B cell (primary cell): ENCODE results near the gene MYOCOS.

Experiments
- EZH2 ChIP-seq: IDR thresholded peaks from 2 replicates; pipeline ENCODE4 v1.6.1; 2012; ENCODE audit warnings: borderline replicate concordance, low read depth, mild to moderate bottlenecking, moderate library complexity, low read length; ENCODE audit not compliant: insufficient read depth, poor library complexity, severe bottlenecking
- TF ChIP-seq, protein P1 (sequence below): fragments of 200-600 bp; IDR thresholded peaks from one replicate; pipeline ENCODE4 v1.8.0; 2022; ENCODE audit warnings: antibody characterized with exemption, mild to moderate bottlenecking

DNA sequence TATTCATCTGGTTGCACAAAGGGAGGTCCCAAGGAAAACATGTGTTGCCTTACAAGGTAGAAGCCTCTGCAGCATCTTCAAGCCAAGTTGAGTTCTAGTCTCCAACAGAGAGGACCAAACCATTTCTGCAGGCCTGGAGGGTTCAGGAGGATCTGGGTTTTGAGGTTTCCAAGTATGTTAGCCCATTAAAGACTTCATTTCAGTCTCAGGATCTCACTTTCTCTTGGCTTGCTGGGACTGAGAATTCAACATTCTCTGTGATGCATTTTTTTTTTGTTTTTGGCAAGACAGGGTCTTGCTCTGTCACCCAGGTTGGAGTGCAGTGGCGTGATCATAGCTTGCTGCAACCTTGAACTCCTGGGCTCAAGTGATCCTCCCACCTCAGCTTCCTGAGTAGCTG lies 8.8 kb upstream of the MYOCOS start:
- TF ChIP-seq, protein P1, sequence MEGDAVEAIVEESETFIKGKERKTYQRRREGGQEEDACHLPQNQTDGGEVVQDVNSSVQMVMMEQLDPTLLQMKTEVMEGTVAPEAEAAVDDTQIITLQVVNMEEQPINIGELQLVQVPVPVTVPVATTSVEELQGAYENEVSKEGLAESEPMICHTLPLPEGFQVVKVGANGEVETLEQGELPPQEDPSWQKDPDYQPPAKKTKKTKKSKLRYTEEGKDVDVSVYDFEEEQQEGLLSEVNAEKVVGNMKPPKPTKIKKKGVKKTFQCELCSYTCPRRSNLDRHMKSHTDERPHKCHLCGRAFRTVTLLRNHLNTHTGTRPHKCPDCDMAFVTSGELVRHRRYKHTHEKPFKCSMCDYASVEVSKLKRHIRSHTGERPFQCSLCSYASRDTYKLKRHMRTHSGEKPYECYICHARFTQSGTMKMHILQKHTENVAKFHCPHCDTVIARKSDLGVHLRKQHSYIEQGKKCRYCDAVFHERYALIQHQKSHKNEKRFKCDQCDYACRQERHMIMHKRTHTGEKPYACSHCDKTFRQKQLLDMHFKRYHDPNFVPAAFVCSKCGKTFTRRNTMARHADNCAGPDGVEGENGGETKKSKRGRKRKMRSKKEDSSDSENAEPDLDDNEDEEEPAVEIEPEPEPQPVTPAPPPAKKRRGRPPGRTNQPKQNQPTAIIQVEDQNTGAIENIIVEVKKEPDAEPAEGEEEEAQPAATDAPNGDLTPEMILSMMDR, result no peak
- no peak for TF ChIP-seq EZH2
